Stimulated activated CD8-positive, alpha-beta memory T cell treated with anti-CD3 and anti-CD28 coated beads, Interleukin-12 subunit alpha, Interleukin-12 subunit beta, amount 100 ng/mL, for 1 hour (primary cell): Measurements from ENCODE around the gene AQP7.
"Not testable (repeated sequence)": the region's sequence is repeated elsewhere in the genome, so short reads cannot be mapped to it uniquely, and the experiment has no call there.

Experiments used
- DNase-seq: peaks from one replicate; pipeline ENCODE4 v3.0.0-alpha.2; 2020; ENCODE audit warnings: low read depth

AQP7 gene

GRCh38 chr9:33395159-33395879, 7.0 kb downstream of the AQP7 start:
- not testable (repeated sequence) for DNase-seq

- DNase-seq: not testable (repeated sequence)
Measured at GRCh38 chr9:33393986-33394385, 8.4 kb downstream of the AQP7 start.

- no peak for DNase-seq
Measured at GRCh38 chr9:33393581-33393980, 8.8 kb downstream of the AQP7 start.

- DNase-seq: not testable (repeated sequence)
Measured at GRCh38 chr9:33392591-33393021, 9.8 kb downstream of the AQP7 start.

GRCh38 chr9:33391111-33391771, 11.1 kb downstream of the AQP7 start:
- DNase-seq: not testable (repeated sequence)

GRCh38 chr9:33388110-33388994, 14.0 kb downstream of the AQP7 start:
- DNase-seq: no peak

GRCh38 chr9:33386998-33387397, 15.4 kb downstream of the AQP7 start:
- not testable (repeated sequence) for DNase-seq

GRCh38 chr9:33386641-33386996, 15.7 kb downstream of the AQP7 start:
- not testable (repeated sequence) for DNase-seq

GRCh38 chr9:33385979-33386640, 16.3 kb downstream of the AQP7 start:
- DNase-seq: not testable (repeated sequence)

- DNase-seq: not testable (repeated sequence)
Measured at GRCh38 chr9:33385536-33385935, 16.8 kb downstream of the AQP7 start.

GRCh38 chr9:33383396-33383795, 19.0 kb downstream of the AQP7 start:
- DNase-seq: not testable (repeated sequence)

- DNase-seq: not testable (repeated sequence)
Measured at GRCh38 chr9:33382397-33382796, 20.0 kb downstream of the AQP7 start.

- DNase-seq: no peak
Measured at GRCh38 chr9:33381231-33381791, 21.1 kb downstream of the AQP7 start.

- DNase-seq: no peak
Measured at GRCh38 chr9:33380390-33381094, 21.8 kb downstream of the AQP7 start.

- no peak for DNase-seq
Measured at GRCh38 chr9:33379666-33380389, 22.5 kb downstream of the AQP7 start.

GRCh38 chr9:33378121-33378795, 24.1 kb downstream of the AQP7 start:
- DNase-seq: no peak

GRCh38 chr9:33377089-33377715, 25.2 kb downstream of the AQP7 start:
- DNase-seq: no peak

GRCh38 chr9:33375841-33376321, 26.5 kb downstream of the AQP7 start:
- DNase-seq: no peak

GRCh38 chr9:33375238-33375840, 27.0 kb downstream of the AQP7 start:
- DNase-seq: no peak
